Vagina (tissue), 2 donors: Measurements from ENCODE around the gene CYB561. TPM values are rescaled to one million over a fixed set of nuclear protein-coding genes. Genes with fewer than 3 reads are reported as not detected.

Experiments
- DNase-seq, 2 donors: peaks; one replicate each; pipeline ENCODE4 v3.0.0-alpha.2; 2017; ENCODE audit errors: extremely low spot score in 2 of 2
- H3K27ac ChIP-seq: fragments of 200-600 bp; sonication (generic); one replicate; pipeline ENCODE4 v1.5.1; 2019
- H3K27me3 ChIP-seq: fragments of 200-600 bp; sonication (generic); one replicate; pipeline ENCODE4 v1.5.1; 2019
- H3K36me3 ChIP-seq, 2 donors: fragments of 200-600 bp; sonication (generic); one replicate each; pipeline ENCODE4 v1.5.1; 2017 to 2019
- H3K4me1 ChIP-seq: fragments of 200-600 bp; sonication (generic); one replicate; pipeline ENCODE4 v1.5.1; 2019
- H3K4me3 ChIP-seq, 2 donors: fragments of 200-600 bp; sonication (generic); 1 replicate in 1 of 2; 2 replicates in 1 of 2; pipeline ENCODE4 v1.5.1; 2016 to 2019
- H3K9me3 ChIP-seq: fragments of 200-600 bp; sonication (generic); one replicate; pipeline ENCODE4 v1.5.1; 2019
- CTCF ChIP-seq, 3 experiments: fragments of 450-650 bp in 2 of 3; fragments of 200-600 bp in 1 of 3; sonication (generic) in 1 of 3; IDR thresholded peaks; one replicate each; pipeline ENCODE4 v1.5.1; 2017 to 2019; ENCODE audit warnings: antibody characterized with exemption in 3 of 3, mild to moderate bottlenecking in 2 of 3, moderate library complexity in 2 of 3
- POLR2A ChIP-seq, 2 donors: fragments of 450-650 bp; IDR thresholded peaks; one replicate each; pipeline ENCODE4 v1.6.1; 2017; ENCODE audit warnings: antibody characterized with exemption in 2 of 2, mild to moderate bottlenecking in 2 of 2, moderate library complexity in 2 of 2
- POLR2AphosphoS5 ChIP-seq, 2 donors: sonication (generic); formaldehyde crosslinking; IDR thresholded peaks; one replicate each; pipeline ENCODE4 v1.9.0; 2017; ENCODE audit warnings: antibody characterized with exemption in 2 of 2, mild to moderate bottlenecking in 2 of 2, low read depth in 1 of 2; ENCODE audit not compliant: insufficient read depth in 1 of 2
- intact Hi-C: fragments of 100-400 bp; cut with DNase I; formaldehyde crosslinking; loops from one replicate; pipeline ENCODE4 v1.15.1; 2023
- total RNA-seq: library from RNA; depleted of rRNA; stranded (reverse); fragments of >200 nt; gene quantifications from one replicate; pipeline ENCODE4 v1.2.3, GENCODE V29; 2016

CYB561 gene
- total RNA-seq, 1 donor from 2014 or later, result 46.2 TPM

- Histone ChIP-seq H3K4me3 (no peak overlapping the region), H3K27me3 (no peaks in the 10 kb centered on the region), H3K27ac (no peak overlapping the region), H3K4me1 (peaks cover 36% of the 10 kb centered on the region), H3K9me3 (no peaks in the 10 kb centered on the region), H3K36me3 (no peaks in the 10 kb centered on the region)
- intact Hi-C loops, result loop anchor here (5.0 kb wide), 1 partner anchor 47 kb away; the partner anchor contains the start of gene ACE
- DNase-seq, result no peak
- TF ChIP-seq CTCF (IDR thresholded peaks at IDR 0.05), result no peak
- no peak for TF ChIP-seq POLR2AphosphoS5 (IDR thresholded peaks at IDR 0.05; ENCODE audit: insufficient read depth in 1 of 2, low read depth in 1 of 2)
- TF ChIP-seq POLR2A (IDR thresholded peaks at IDR 0.05), result no peak
These were observed 15.9 kb downstream of the CYB561 start for GRCh38 chr17:63430223-63430622.

GRCh38 chr17:63429766-63430165 is 16.3 kb downstream of the CYB561 start:
- Histone ChIP-seq H3K36me3 (no peaks in the 10 kb centered on the region), H3K27me3 (no peaks in the 10 kb centered on the region), H3K27ac (no peak overlapping the region), H3K4me3 (no peak overlapping the region), H3K9me3 (no peaks in the 10 kb centered on the region), H3K4me1 (peaks cover 31% of the 10 kb centered on the region)
- DNase-seq, result no peak
- intact Hi-C loops, result loop anchor here (5.0 kb wide), 2 partner anchors 48 to 183 kb away; partner anchors contain the start of gene ACE
- no peak for TF ChIP-seq CTCF (IDR thresholded peaks at IDR 0.05)
- TF ChIP-seq POLR2A (IDR thresholded peaks at IDR 0.05), result no peak
- TF ChIP-seq POLR2AphosphoS5 (IDR thresholded peaks at IDR 0.05; ENCODE audit: insufficient read depth in 1 of 2, low read depth in 1 of 2), result no peak

GRCh38 chr17:63426917-63427308 is 19.2 kb downstream of the CYB561 start:
- no peak for DNase-seq
- intact Hi-C loops, result loop anchor here (5.0 kb wide), 1 partner anchor 185 kb away; no protein-coding TSS in a partner anchor
- TF ChIP-seq POLR2A (IDR thresholded peaks at IDR 0.05) (no peak), CTCF (IDR thresholded peaks at IDR 0.05) (no peak), POLR2AphosphoS5 (IDR thresholded peaks at IDR 0.05; ENCODE audit: insufficient read depth in 1 of 2, low read depth in 1 of 2) (no peak)

GRCh38 chr17:63426041-63426916 is 19.8 kb downstream of the CYB561 start:
- TF ChIP-seq POLR2AphosphoS5 (IDR thresholded peaks at IDR 0.05; ENCODE audit: insufficient read depth in 1 of 2, low read depth in 1 of 2) (no peak), POLR2A (IDR thresholded peaks at IDR 0.05) (no peak), CTCF (IDR thresholded peaks at IDR 0.05) (no peak)
- intact Hi-C loops, result loop anchor here (5.0 kb wide), 1 partner anchor 186 kb away; no protein-coding TSS in a partner anchor
- H3K4me3 ChIP-seq, result no peak overlapping the region
- DNase-seq, result no peak
- H3K27ac ChIP-seq, result no peak overlapping the region
- H3K9me3 ChIP-seq, result no peaks in the 10 kb centered on the region
- no peaks in the 10 kb centered on the region for H3K36me3 ChIP-seq
- H3K27me3 ChIP-seq, result no peaks in the 10 kb centered on the region
- no peaks in the 10 kb centered on the region for H3K4me1 ChIP-seq

More at GRCh38 chr17:63426917-63427308, 19.2 kb downstream of the CYB561 start:
- peaks cover 6% of the 10 kb centered on the region for H3K4me1 ChIP-seq
- no peaks in the 10 kb centered on the region for H3K9me3 ChIP-seq
- no peak overlapping the region for H3K4me3 ChIP-seq
- H3K27ac ChIP-seq, result no peak overlapping the region
- no peaks in the 10 kb centered on the region for H3K27me3 ChIP-seq
- H3K36me3 ChIP-seq, result no peaks in the 10 kb centered on the region

- Histone ChIP-seq H3K4me3 (no peak overlapping the region), H3K4me1 (no peaks in the 10 kb centered on the region), H3K27me3 (no peaks in the 10 kb centered on the region), H3K27ac (no peak overlapping the region), H3K36me3 (peaks cover 0 to 4% of the 10 kb centered on the region in 2 donors), H3K9me3 (no peaks in the 10 kb centered on the region)
- peak in 1 of 2 donors; percentile 90 for DNase-seq
- intact Hi-C loops, result loop anchor here (5.0 kb wide), 1 partner anchor 187 kb away; no protein-coding TSS in a partner anchor
- TF ChIP-seq CTCF (IDR thresholded peaks at IDR 0.05), result peak; percentile 94 to 97 (median 95)
- no peak for TF ChIP-seq POLR2AphosphoS5 (IDR thresholded peaks at IDR 0.05; ENCODE audit: insufficient read depth in 1 of 2, low read depth in 1 of 2)
These were observed 20.6 kb downstream of the CYB561 start for GRCh38 chr17:63425483-63425882.
